Ishikawa (cell line): Measurements from ENCODE around the gene MRPS22.

ENCODE experiments used
- CEBPB ChIP-seq: IDR thresholded peaks from 2 replicates; pipeline ENCODE4 v1.6.1; 2012
- CREB1 ChIP-seq: IDR thresholded peaks from 2 replicates; pipeline ENCODE4 v1.6.1; 2012; ENCODE audit warnings: low read depth
- EGR1 ChIP-seq: IDR thresholded peaks from 2 replicates; pipeline ENCODE4 v1.6.1; 2012
- EP300 ChIP-seq: IDR thresholded peaks from 2 replicates; pipeline ENCODE4 v1.6.1; 2012; ENCODE audit warnings: borderline replicate concordance
- FOXM1 ChIP-seq: IDR thresholded peaks from 2 replicates; pipeline ENCODE4 v1.6.1; 2012; ENCODE audit warnings: low read depth, borderline replicate concordance
- NFIC ChIP-seq: IDR thresholded peaks from 2 replicates; pipeline ENCODE4 v1.6.1; 2012
- RAD21 ChIP-seq: IDR thresholded peaks from 2 replicates; pipeline ENCODE4 v1.6.1; 2012; ENCODE audit warnings: low read depth
- REST ChIP-seq: IDR thresholded peaks from 2 replicates; pipeline ENCODE4 v1.6.1; 2012; ENCODE audit warnings: low read depth, mild to moderate bottlenecking
- TAF1 ChIP-seq: IDR thresholded peaks from 2 replicates; pipeline ENCODE4 v1.6.1; 2012; ENCODE audit warnings: low read depth, mild to moderate bottlenecking
- TCF12 ChIP-seq: IDR thresholded peaks from 2 replicates; pipeline ENCODE4 v1.6.1; 2012; ENCODE audit warnings: low read depth
- TEAD4 ChIP-seq: IDR thresholded peaks from 2 replicates; pipeline ENCODE4 v1.6.1; 2012
- USF1 ChIP-seq: IDR thresholded peaks from 2 replicates; pipeline ENCODE4 v1.6.1; 2012
- YY1 ChIP-seq: IDR thresholded peaks from 2 replicates; pipeline ENCODE4 v1.6.1; 2012; ENCODE audit warnings: low read depth
- ZBTB7A ChIP-seq: IDR thresholded peaks from 2 replicates; pipeline ENCODE4 v1.6.1; 2012; ENCODE audit warnings: low read depth
- TF ChIP-seq, protein P1 (sequence below): IDR thresholded peaks from 2 replicates; pipeline ENCODE4 v1.6.1; 2012

MRPS22 gene

GRCh38 chr3:139346771-139347170 is 3.0 kb downstream of the MRPS22 start:
- no peak for TF ChIP-seq EP300
- no peak for TF ChIP-seq FOXM1
- TF ChIP-seq ZBTB7A, result no peak
- TF ChIP-seq, protein P1, sequence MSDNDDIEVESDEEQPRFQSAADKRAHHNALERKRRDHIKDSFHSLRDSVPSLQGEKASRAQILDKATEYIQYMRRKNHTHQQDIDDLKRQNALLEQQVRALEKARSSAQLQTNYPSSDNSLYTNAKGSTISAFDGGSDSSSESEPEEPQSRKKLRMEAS, result no peak
- no peak for TF ChIP-seq USF1
- no peak for TF ChIP-seq CEBPB
- no peak for TF ChIP-seq RAD21
- TF ChIP-seq NFIC, result no peak
- no peak for TF ChIP-seq TCF12
- TF ChIP-seq TAF1, result no peak
- no peak for TF ChIP-seq YY1

GRCh38 chr3:139353920-139354556 is 10.2 kb downstream of the MRPS22 start:
- TF ChIP-seq FOXM1 (no peak), RAD21 (peak; percentile 48)

DNA sequence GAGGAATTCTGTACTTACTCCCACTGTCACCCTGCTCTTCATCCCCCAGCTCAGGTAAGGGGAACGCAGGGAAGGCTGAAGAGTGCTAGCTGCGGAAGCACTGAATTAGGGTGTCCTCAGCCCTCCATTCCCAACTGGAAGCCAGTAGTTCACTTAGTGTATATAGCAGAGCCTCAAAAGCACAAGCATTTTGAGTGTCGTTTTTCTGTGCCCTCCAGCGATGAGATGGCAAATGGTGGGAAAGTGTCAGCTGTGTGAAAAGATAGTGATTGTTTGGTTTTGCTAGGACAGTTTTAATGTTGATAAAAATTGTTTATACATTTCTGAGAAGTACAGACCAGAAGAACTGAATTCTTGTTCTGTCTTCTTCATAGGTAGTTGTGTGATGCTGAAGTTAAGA is 10.8 kb downstream of the MRPS22 start:
- no peak for TF ChIP-seq RAD21
- TF ChIP-seq TAF1, result no peak
- no peak for TF ChIP-seq CREB1
- TF ChIP-seq EGR1, result no peak
- no peak for TF ChIP-seq CEBPB

GRCh38 chr3:139355476-139355875 is 11.7 kb downstream of the MRPS22 start:
- TF ChIP-seq RAD21 (no peak), TEAD4 (no peak), CEBPB (no peak), FOXM1 (no peak), ZBTB7A (no peak), YY1 (no peak), TAF1 (no peak), EP300 (no peak), NFIC (no peak), EGR1 (no peak), REST (no peak), CREB1 (no peak), TCF12 (no peak), USF1 (no peak)
- TF ChIP-seq, protein P1, result no peak

DNA sequence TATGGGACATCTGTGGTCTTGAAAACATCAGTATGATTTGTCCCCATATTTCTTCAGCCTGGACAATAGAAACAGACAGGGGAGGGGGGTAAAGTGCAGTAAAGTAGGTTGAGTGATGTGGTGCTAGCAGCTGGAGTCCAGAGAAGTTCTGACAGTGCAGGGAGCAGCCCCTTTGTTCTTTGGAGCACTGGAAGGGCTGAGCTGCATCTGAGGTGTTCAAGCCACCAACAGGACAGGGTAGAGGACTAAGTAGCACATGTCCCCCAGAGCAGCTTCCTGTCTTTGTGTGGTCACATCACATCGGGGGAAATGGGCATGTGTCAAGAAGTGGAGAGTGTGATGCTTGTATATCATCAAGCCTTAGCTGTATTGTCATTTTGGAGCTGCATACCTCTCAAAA is 12.1 kb downstream of the MRPS22 start:
- TF ChIP-seq CEBPB (no peak), NFIC (no peak), EGR1 (no peak), FOXM1 (no peak), TAF1 (no peak), TCF12 (no peak), REST (no peak), YY1 (no peak), TEAD4 (no peak), ZBTB7A (no peak)
- TF ChIP-seq, protein P1, result no peak

GRCh38 chr3:139357899-139358298 is 14.1 kb downstream of the MRPS22 start:
- TF ChIP-seq, protein P1, result no peak
- TF ChIP-seq ZBTB7A (no peak), REST (no peak), YY1 (no peak), EGR1 (no peak), TAF1 (no peak), RAD21 (no peak), CREB1 (no peak), TCF12 (no peak), TEAD4 (no peak), CEBPB (no peak), FOXM1 (no peak), NFIC (no peak), EP300 (no peak), USF1 (no peak)
